Adipose tissue (tissue), 3 donors: ENCODE results near the gene FOXD4L3. TPM values are rescaled to one million over a fixed set of nuclear protein-coding genes. Genes with fewer than 3 reads are reported as not detected.
"Not testable (repeated sequence)": the region's sequence is repeated elsewhere in the genome, so short reads cannot be mapped to it uniquely, and the experiment has no call there.

ENCODE experiments used
- H3K27ac ChIP-seq: one replicate; pipeline ENCODE4 v1.5.1; 2013; ENCODE audit warnings: low read depth, low read length
- whole genome bisulfite sequencing, 3 donors: extraction: QIAGEN DNeasy Blood & Tissue Kit; methylation state at CpG; one replicate each; pipeline ENCODE4 v1.1.7; 2013; 5-methylcytosine and 5-hydroxymethylcytosine counted together
- polyA plus RNA-seq, 3 donors: library from polyadenylated mRNA; stranded (reverse); fragments of 200-250 nt; gene quantifications; one replicate each; pipeline ENCODE4 v1.2.3, GENCODE V29; 2013
- donor health status: healthy with polysubstance abuse.
- donor health status: Bipolar disorder and iron deficiency.
- donor health status: healthy.

FOXD4L3 gene
- polyA plus RNA-seq, result not detected

DNA sequence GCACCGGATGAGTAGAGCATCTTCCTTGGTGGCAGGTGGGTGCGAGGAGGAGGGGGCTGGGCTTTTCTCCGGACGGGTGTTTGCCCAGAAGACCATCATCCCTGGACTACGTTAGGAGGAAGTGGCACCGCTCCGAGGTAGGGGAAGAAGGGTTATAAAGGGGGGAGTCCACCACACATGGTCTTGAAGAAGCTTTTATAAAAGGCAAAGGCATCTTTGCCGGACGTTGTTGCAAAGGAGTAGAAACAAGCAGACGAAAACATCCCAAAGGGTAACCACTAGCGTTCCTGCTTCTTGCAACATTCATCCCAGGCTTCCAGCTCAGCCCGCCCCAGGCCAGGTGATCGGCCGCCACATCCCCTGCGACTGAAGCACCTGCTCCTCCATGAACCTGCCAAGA lies at the start of gene FOXD4L3:
FOXD4L3 (plus strand) TSS at position 301 of the 400 bp plus-strand sequence; CDS start at position 386, 85 bp downstream.
- not testable (repeated sequence) for H3K27ac ChIP-seq
- 0 to 19% (median 12%) methylated on average over 3 of the region's 15 CpGs for WGBS, 3 donors

DNA sequence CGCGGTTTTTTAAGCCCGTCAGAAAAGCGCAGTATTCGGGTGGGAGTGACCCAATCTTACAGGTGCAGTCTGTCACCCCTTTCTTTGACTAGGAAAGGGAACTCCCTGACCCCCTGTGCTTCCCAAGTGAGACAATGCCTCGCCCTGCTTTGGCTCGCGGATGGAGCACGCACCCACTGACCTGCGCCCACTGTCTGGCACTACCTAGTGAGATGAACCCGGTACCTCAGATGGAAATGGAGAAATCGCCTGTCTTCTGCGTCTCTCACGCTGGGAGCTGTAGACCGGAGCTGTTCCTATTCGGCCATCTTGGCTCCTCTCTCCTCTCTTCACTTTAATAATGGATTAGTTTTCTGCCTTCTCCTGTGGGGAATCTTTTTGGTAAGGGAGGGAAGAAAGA lies 21.6 kb upstream of the FOXD4L3 start:
- not testable (repeated sequence) for H3K27ac ChIP-seq
- 96 to 100% (median 97%) methylated on average over 9 to 13 of the region's 16 CpGs for WGBS, 3 donors

DNA sequence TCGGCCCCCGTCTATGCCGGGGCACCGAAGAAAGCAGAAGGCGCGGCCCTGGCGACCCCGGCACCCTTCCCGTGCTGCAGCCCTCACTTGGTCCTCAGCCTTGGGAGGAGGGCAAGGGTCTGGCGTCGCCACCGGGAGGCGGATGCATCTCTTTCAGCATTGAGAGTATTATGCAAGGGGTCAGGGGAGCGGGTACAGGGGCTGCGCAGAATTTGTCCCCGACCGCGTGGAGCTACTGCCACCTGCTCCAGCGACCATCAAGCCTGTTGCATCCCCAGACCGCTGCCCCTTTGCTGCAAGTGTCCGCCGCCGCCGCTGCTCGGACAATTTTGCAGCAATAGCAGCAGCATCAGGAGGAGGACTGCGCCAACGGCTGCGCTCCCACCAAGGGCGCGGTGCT lies 1.1 kb downstream of the FOXD4L3 start:
- WGBS, 3 donors, result 0 to 9% (median 6%) methylated on average over 4 to 7 of the region's 30 CpGs
- H3K27ac ChIP-seq, result not testable (repeated sequence)

DNA sequence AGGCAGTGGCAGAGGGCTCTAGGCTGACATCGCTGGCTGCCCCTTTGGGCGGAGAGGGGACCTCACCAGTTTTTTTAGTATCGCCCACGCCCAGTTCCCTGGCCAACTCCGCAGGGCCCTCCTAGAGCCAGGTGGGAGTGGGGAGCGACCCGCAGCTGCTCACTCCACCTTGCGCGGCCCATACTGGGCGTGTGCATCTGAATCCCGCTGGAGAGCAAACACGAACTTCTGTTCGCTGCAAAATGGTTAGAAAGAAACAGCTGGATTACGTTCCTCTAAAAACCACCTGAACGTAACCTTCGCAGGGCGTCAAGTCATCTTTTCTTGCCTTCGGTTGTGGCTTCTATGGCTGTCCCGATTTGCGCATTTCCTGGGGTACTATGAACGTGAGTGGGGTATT lies 1.5 kb downstream of the FOXD4L3 start:
- not testable (repeated sequence) for H3K27ac ChIP-seq
- WGBS, 3 donors, result 7 to 14% (median 10%) methylated on average over 4 to 7 of the region's 21 CpGs

DNA sequence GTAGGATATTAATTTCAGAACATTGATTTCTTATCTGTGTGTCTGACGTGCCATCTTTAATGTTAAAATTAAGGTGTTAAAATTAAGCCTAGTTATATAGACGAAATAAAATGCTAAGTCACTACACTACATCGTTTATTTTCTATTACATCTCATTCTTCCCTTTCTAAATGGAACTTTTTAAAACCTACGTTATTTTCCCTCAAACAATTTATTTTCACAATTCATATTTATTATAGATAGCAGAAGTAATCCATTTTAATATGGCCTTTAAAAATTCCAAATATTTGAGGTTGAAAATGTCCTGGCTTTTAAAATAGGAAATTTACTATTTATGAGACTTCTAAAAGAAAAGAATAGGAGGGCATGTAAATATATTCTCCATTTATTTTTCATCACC lies 2.1 kb downstream of the FOXD4L3 start:
- H3K27ac ChIP-seq, result not testable (repeated sequence)
- 18 to 20% (median 20%) methylated on average over 2 of the region's 4 CpGs for WGBS, 3 donors

DNA sequence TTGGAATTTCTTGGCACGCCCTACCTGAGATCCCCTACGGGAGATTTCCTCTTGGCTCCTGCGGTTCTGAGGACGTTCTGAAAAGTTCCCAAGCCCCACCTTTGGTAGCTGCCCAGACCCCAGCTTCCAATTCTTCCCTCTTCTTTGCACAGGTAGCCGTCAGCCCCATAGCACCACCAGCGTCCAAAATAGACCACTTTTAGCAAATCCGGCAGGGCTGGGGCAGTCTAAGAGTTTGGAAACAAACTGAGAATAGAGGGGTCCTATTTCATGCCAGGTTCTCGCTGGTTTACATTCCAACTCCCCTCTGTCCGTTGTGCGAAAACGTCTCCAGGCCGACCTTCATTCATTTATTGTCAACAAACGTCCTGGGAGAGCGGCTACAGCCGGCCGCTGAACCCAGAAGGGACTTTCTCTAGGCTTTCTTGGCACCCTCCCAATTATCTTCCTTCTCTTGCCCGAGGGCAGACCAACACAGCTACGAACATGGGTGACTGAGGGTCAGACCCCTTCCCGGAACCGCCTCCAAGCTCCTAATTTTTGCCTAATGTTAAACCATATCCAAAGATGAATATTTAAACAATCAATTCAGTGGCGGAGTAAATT lies 3.1 kb downstream of the FOXD4L3 start:
- 12 to 32% (median 21%) methylated on average over 7 to 8 of the region's 21 CpGs for WGBS, 3 donors
- not testable (repeated sequence) for H3K27ac ChIP-seq

DNA sequence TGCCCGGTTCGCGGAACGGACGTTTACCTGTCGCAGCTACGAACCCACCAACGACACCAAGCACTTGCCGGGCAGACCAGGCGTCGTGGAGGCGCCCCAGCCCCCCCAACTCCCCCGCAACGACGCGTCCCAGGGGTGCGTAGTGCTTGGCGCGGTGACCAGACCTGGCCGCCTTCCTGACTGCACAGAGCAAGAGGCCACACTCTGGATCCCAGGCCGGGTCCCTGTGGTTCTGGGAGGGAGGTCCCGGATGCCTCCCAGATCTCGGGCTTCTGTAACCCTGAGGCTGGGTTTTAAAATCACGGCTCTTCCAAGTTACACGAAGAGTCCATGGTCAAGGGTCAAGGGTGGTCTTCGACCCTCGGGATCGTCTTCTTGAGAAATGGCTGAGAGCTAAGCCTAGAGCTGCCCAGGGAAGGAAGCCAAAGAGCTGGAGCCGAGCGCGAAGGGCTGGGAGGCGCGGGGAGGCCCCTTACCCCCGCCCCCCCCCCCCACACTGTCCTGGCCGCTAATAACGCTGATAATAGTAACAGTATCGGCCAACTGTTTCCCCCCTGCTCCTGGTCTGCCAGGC lies 3.8 kb downstream of the FOXD4L3 start:
- WGBS, 3 donors, result 8 to 17% (median 15%) methylated on average over 12 to 34 of the region's 37 CpGs
- not testable (repeated sequence) for H3K27ac ChIP-seq

DNA sequence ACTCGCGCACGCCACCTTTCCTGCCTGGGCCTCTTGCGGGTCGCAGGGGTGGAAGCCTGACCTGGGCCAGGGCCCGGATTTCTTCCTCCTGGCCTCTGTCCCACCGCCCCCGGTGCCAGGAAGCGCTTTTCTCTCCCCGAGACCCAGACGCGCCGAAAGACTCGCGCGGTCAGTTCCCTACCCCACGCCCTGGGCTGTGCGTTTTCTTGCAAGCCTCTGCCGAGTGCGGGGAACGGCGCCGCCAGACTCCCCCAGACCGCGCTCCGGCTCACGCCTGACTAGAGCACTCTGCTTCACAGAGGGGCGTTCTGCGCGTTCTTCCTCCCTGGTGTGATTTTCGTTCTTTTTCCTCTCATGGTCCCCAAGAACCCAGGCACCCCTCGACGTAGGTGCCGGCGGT lies 4.5 kb downstream of the FOXD4L3 start:
- not testable (repeated sequence) for H3K27ac ChIP-seq
- 19 to 41% (median 23%) methylated on average over 12 to 17 of the region's 35 CpGs for WGBS, 3 donors

DNA sequence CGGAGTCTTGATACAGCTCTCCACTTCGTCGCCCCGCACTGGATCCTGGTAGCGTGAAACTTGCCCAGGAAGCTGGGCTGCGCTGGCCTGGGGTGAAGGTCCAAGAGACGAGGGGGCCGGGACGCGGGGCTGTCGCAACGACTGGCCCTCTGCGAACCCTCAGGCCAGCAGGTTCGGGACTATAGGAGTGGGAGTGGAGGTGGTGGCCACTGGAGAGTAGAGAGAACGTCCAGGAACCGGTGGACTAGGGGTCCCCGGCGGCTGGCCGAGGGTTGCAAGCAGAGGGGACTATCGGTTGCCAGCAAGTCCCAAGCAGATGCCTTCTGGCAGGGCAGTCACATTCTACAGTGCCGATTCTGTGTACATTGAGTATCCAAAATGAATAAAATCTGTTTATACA lies 5.0 kb downstream of the FOXD4L3 start:
- 25 to 38% (median 26%) methylated on average over 16 to 19 of the region's 21 CpGs for WGBS, 3 donors
- not testable (repeated sequence) for H3K27ac ChIP-seq

DNA sequence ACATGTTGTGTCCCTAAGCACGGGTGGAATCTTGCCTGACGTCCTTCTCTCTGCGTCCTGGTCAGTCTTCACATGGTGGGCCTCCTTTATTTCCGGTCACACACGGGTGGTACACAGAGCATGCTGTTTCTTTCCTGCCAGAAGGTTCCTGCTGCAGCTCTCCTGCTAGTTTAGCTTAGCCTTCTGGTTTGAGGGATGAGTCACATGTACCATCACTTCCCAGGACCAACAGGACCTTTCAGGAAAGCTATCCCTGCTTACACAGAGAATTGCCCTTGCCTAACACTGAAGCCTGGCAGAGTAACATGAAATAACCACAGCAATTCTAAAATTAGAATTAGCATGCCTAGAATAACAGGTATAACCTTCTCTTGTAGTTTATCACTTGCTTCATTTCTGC lies 8.5 kb downstream of the FOXD4L3 start:
- no CpG with 5 or more reads among the region's 5 CpGs for WGBS, 3 donors
- not testable (repeated sequence) for H3K27ac ChIP-seq

DNA sequence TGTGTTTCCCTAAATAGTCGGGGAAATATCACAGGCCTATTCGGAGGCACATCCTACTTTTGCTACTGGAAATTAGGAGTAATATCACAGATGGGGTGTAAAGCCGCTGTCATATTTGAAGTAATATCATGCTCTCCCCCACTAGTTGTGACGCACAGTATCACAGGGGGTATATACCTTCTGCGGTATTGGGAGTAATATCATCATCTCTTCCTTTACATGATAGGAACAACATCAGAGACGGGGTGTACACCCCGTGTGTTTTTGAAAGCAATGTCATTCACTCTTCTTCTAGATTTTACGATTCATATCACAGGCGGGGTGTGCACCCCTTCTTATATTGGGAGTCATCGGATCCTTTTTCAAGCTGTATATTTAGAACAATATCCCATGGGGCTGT lies 15.5 kb downstream of the FOXD4L3 start:
- WGBS, 3 donors, result 62 to 73% (median 69%) methylated on average over 9 of the region's 10 CpGs
- H3K27ac ChIP-seq, result not testable (repeated sequence)

DNA sequence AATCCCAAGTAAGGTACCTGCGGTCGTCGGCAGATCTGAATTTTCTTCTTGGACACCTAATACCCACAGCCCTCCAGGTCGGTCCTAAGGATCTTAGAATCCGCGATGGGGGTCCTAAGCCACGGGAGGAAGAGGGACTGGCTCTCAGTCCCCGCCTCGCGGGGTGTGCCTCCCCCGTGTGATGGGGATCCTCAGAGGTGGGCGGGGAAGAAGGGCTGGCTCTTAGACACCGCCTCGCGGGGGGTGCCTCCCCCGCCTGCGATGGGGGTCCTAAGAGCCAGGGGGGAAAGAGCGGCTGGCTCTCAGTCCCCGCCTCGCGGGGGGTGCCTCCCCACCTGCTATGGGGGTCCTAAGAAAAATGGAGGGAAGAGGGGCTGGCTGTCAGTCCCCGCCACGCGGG lies 21.1 kb downstream of the FOXD4L3 start:
- H3K27ac ChIP-seq, result not testable (repeated sequence)
- WGBS, 3 donors, result 51 to 83% (median 52%) methylated on average over 4 to 8 of the region's 24 CpGs

DNA sequence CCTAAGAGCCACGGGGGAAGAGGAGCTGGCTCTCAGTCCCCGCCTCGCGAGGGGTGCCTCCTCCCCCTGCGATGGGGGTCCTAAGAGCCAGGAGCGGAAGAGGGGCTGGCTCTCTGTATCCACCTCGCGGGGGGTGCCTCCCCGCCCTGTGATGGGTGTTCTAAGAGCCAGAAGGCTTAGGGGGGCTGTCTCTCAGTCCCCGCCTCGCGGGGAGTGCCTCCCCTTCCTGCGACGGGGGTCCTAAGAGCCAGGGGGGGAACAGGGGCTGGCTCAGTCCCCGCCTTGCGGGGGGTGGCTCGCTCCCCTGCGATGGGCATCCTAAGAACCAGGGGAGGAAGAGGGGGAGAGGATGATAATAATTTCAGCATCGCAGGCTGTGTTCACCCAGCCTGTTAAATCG lies 21.9 kb downstream of the FOXD4L3 start:
- WGBS, 3 donors, result 7 to 16% (median 14%) methylated on average over 4 to 5 of the region's 20 CpGs
- H3K27ac ChIP-seq, result not testable (repeated sequence)

DNA sequence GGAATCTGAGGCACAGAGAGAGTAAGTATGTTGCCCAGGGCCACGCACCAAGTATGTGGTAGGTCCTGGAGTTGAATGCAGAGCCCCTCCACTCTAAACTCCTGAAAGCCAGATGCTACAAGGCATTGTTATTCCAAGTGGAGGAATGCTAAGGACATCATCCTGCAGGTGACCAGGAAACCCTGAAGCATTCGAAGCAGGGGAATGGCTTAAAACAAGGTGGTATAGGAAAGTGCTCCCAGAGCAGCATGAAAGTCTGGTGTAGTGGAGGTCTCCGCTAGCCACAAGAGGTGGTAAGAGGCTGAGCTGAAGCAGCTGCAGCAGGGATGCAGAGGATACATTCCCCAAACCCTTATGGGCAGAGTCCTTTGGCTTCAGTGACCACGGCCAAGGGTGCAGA lies 26.4 kb downstream of the FOXD4L3 start:
- 61 to 84% (median 83%) methylated on average over 2 of the region's 4 CpGs for WGBS, 3 donors

DNA sequence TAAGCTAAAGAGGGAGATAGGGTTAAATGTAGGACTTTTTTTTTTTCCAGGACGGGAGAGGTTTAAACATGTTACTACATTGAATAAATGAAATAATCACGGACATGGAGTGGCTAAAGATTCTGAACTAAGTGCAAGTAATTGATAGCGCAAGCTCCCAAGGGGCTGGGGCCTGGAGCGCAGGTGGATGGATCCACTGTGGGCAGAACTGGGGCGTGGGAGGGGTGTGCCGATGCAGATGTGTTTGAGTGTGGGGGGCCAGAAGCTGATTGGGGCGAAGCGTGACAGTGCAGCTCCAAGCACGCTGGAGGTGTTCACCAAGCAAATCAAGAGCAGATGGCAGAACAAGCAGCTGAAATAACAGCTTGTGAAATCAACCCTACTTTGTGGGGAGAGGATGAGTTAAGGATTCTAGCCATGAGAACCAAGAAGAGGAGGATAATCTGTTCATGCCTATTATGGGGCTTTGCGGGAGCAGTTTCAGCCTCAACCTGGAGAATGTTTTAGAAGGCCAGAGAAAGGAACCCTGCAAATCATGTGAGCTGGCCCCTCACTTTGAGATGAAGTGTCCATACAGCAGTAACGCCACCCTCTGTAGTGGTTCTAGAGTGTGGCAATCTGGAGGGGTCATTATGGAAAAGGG lies 28.0 kb downstream of the FOXD4L3 start:
- not testable (repeated sequence) for H3K27ac ChIP-seq
- WGBS, 3 donors, result 89 to 90% (median 90%) methylated on average over 6 to 7 of the region's 11 CpGs

More for the DNA sequence above, 26.4 kb downstream of the FOXD4L3 start:
- H3K27ac ChIP-seq, result not testable (repeated sequence)

DNA sequence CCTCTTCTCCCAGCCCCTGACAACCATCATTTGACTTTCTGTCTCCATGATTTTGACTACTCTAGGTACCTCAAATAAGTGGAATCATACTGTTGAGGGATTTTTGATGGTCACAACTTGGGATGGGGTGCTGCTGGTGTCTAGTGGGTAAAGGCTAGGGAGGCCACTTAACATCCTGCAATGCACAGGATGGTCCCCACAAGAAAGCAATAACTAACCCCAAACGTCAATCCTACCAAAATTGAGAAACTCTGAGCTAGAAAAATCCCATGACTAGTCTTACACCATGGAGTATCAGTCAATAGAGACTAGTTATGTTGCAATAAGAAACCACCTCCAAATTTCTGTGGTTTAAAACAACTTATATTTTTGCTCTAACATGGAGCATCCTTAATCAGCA lies 29.5 kb downstream of the FOXD4L3 start:
- not testable (repeated sequence) for H3K27ac ChIP-seq
- 44 to 56% (median 50%) methylated on average over 1 of the region's 1 CpG for WGBS, 3 donors

DNA sequence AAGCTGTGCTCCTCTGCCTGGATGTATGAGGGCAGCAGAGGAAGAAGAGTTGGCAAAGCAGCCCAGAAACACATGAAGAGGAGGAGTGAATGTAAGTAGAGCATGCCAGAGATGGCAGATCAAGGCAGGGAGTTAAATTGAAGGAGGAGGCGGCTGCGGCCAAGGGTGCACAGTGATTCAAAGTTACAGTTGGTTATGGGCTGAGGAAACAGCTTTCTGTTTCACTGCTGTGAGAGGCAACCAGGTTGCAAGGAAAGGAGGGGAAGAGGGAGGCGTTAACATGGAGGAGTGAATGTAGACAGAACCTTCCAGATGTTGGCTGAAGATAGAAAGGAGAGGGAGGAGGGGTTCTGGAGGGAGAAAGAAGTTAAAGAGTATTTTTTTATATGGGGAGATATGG lies 33.3 kb downstream of the FOXD4L3 start:
- 58 to 67% methylated on average over 2 of the region's 3 CpGs; no CpG with 5 or more reads in 1 of the 3 donors for WGBS, 3 donors
- not testable (repeated sequence) for H3K27ac ChIP-seq

DNA sequence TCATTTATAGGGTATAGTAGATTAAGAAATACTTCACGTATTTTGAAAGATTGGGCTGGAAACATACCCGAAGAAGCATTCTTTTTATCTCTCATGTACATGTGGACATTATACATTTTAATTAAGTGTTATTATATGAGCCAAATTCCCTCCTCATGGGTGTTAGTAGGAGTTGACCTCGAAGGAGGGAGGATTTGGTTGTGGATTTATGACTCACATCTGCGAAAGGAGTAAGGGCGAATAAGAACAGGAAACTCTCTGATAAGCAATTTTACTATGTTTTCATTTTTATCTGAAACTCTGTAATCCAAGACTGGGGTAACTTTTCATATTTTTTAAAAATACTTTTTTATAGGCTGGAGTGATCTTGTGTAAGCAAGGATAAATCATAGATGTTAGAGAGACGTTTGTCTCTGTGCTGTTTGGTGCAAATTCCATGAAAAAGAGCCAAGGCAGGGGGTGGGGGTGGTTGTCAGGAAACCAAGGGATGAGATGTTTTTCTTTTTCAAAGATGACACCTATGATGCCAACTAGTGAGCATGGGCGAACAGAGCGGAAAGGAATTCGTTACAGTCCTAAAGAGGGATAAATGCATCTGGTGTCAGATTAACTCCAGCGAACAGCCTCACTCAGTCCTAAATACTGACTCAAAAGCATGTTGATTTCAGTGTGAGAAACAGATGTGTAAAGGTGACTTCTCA lies 34.1 kb downstream of the FOXD4L3 start:
- WGBS, 3 donors, result 44 to 63% (median 50%) methylated on average over 4 to 5 of the region's 10 CpGs

DNA sequence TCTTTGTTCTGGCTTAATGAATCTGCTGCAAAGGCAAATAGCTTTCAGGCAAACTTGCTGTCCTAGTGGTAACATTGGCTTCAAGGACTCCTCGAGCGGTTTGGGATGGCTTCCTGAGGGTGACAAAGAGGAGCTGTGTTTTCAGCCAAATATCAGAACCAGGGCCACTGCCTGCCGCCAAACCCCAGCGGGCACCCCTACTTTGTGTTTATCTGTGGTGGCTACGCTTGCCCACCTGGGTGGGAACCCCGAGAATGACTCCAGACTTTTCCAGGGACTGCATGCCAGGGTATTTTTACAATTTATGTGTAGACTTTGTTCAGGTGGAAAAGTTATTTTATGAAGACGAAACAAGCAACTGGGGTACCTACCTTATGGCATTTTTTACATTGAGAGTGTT lies 35.3 kb downstream of the FOXD4L3 start:
- H3K27ac ChIP-seq, result not testable (repeated sequence)
- WGBS, 3 donors, result 84 to 92% (median 90%) methylated on average over 7 of the region's 7 CpGs

More for the DNA sequence above, 34.1 kb downstream of the FOXD4L3 start:
- H3K27ac ChIP-seq, result not testable (repeated sequence)
